A673 (cell line): ENCODE data around the gene ACTMAP. TPM values are rescaled to one million over a fixed set of nuclear protein-coding genes. Genes with fewer than 3 reads are reported as not detected.

Experiments used
- BruUV-seq: library from RNA; stranded (reverse); fragments of 400-500 nt; replicated peaks from 2 replicates; lab custom pipeline; 2021; lab: Mats Ljungman, UMichigan
- CTCF ChIA-PET: fragments of 300-600 bp; sonication (Branson Sonifier 250); formaldehyde crosslinking; loops from one replicate; lab custom pipeline; 2022; ENCODE audit warnings: antibody characterized with exemption; lab: Charles Lee
- POLR2A ChIA-PET: fragments of 300-600 bp; sonication (Branson Sonifier 250); formaldehyde crosslinking; loops from one replicate; lab custom pipeline; 2022; ENCODE audit warnings: antibody characterized with exemption; ENCODE audit not compliant: low non-redundant PET; lab: Charles Lee
- DNase-seq: peaks from one replicate; pipeline ENCODE4 v3.0.0-alpha.2; 2015; ENCODE audit warnings: low spot score
- H3K27ac ChIP-seq: fragments of 200-600 bp; sonication (generic); 2 replicates; pipeline ENCODE4 v1.5.1; 2016; ENCODE audit warnings: mixed run types, low read depth, mild to moderate bottlenecking, mixed read lengths, antibody characterized with exemption, low read length; ENCODE audit not compliant: poor library complexity, severe bottlenecking
- H3K27me3 ChIP-seq: fragments of 200-600 bp; sonication (generic); replicated peaks from 2 replicates; pipeline ENCODE4 v1.6.1; 2017; ENCODE audit warnings: mixed run types, low read depth, mild to moderate bottlenecking, mixed read lengths, antibody characterized with exemption, low read length; ENCODE audit not compliant: insufficient read depth, poor library complexity
- H3K36me3 ChIP-seq: fragments of 200-600 bp; sonication (generic); 2 replicates; pipeline ENCODE4 v1.6.1; 2016; ENCODE audit warnings: mixed run types, mild to moderate bottlenecking, mixed read lengths, antibody characterized with exemption, low read length; ENCODE audit not compliant: insufficient read depth, poor library complexity, severe bottlenecking
- H3K4me1 ChIP-seq: fragments of 200-600 bp; sonication (generic); 2 replicates; pipeline ENCODE4 v1.6.1; 2017; ENCODE audit warnings: mixed run types, mild to moderate bottlenecking, mixed read lengths, antibody characterized with exemption, low read length; ENCODE audit not compliant: insufficient read depth, poor library complexity, severe bottlenecking
- H3K4me3 ChIP-seq: fragments of 200-600 bp; sonication (generic); 2 replicates; pipeline ENCODE4 v1.5.1; 2016; ENCODE audit warnings: low read depth, mixed run types, mild to moderate bottlenecking, mixed read lengths, low read length; ENCODE audit not compliant: poor library complexity, severe bottlenecking
- H3K9me3 ChIP-seq: fragments of 200-600 bp; sonication (generic); 2 replicates; pipeline ENCODE4 v1.6.1; 2016; ENCODE audit warnings: mixed run types, low read depth, mild to moderate bottlenecking, mixed read lengths, antibody characterized with exemption, low read length; ENCODE audit not compliant: poor library complexity, severe bottlenecking
- CTCF ChIP-seq: fragments of 300-800, 200-600 bp; sonication (generic); conservative IDR thresholded peaks from 2 replicates; pipeline ENCODE4 v1.5.1; 2017; ENCODE audit warnings: low read depth, mild to moderate bottlenecking, antibody characterized with exemption, low read length, moderate library complexity, mixed read lengths
- EZH2 ChIP-seq: fragments of 200-600 bp; sonication (generic); IDR thresholded peaks from 2 replicates; pipeline ENCODE4 v1.6.1; 2017; ENCODE audit warnings: borderline replicate concordance, low read depth, mild to moderate bottlenecking, mixed read lengths, antibody characterized with exemption, low read length; ENCODE audit not compliant: poor library complexity, severe bottlenecking
- intact Hi-C: fragments of 100-400 bp; cut with micrococcal nuclease; formaldehyde crosslinking; loops from one replicate; pipeline ENCODE4 v1.10.0; 2022; ENCODE audit not compliant: unreplicated experiment
- total RNA-seq: library from RNA; stranded (reverse); gene quantifications from 2 replicates; pipeline ENCODE4 v1.2.3, GENCODE V29; 2021

The ACTMAP gene
- total RNA-seq, 1 experiment from 2014 or later: 17.1 TPM

DNA sequence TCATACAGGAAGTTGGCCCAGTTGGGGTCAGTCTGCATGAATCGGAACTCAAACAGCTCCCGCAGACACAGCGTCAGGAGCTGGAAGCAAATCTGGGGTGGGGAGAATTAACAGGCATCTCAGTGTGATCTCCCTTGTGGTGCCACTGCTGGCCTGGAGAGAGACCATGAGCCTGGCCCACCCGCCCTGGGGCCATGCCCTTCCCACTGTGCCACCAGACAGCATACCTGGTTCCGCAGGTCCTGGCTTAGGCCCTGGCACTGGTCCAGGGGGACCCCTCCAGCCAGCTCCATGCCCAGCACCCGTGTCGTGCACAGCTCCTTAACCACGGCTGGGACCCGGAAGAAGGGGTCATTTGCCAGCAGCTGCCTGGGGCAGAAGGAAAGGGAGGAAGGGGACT, 50.2 kb downstream of the ACTMAP start:
- H3K9me3 ChIP-seq: no peaks in the 10 kb centered on the region
- H3K36me3 ChIP-seq: peaks cover 17% of the 10 kb centered on the region
- BruUV-seq: no TSS peak
- intact Hi-C loops: no loop called here
- TF ChIP-seq EZH2: no peak
- TF ChIP-seq CTCF: no peak
- ChIA-PET CTCF (interaction anchor here (0.7 kb wide), 1 partner anchor 9 kb away, joined by 5 read pairs; no protein-coding TSS in a partner anchor), POLR2A (no interaction called here)
- DNase-seq: no peak
- H3K4me3 ChIP-seq: no peak overlapping the region
- H3K27ac ChIP-seq: no peak overlapping the region
- H3K4me1 ChIP-seq: no peaks in the 10 kb centered on the region
- no peaks in the 10 kb centered on the region for H3K27me3 ChIP-seq

DNA sequence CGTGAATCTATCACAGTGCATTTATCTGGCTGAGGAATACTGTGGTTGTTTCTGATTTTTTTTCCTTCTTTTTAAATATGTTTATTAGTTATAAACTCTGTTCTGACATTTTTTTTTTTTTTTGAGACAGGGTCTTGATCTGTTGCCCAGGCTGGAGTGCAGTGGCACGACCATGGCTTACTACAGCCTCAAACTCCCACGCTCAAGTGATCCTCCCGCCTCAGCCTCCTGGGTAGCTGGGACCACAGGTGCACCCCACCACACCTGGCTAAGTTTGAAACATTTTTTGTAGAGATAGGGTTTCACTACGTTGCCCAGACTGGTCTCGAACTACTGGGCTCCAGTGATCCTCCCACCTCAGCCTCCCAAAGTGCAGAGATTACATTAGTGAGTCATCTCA, 53.3 kb downstream of the ACTMAP start:
- TF ChIP-seq CTCF: no peak
- no peak for TF ChIP-seq EZH2
- POLR2A ChIA-PET: no interaction called here
- no TSS peak for BruUV-seq
- Histone ChIP-seq H3K27ac (no peak overlapping the region), H3K36me3 (peaks cover 6% of the 10 kb centered on the region), H3K9me3 (no peaks in the 10 kb centered on the region), H3K4me3 (no peak overlapping the region), H3K4me1 (no peaks in the 10 kb centered on the region), H3K27me3 (no peaks in the 10 kb centered on the region)
- intact Hi-C loops: no loop called here
- CTCF ChIA-PET: no interaction called here
- DNase-seq: no peak

DNA sequence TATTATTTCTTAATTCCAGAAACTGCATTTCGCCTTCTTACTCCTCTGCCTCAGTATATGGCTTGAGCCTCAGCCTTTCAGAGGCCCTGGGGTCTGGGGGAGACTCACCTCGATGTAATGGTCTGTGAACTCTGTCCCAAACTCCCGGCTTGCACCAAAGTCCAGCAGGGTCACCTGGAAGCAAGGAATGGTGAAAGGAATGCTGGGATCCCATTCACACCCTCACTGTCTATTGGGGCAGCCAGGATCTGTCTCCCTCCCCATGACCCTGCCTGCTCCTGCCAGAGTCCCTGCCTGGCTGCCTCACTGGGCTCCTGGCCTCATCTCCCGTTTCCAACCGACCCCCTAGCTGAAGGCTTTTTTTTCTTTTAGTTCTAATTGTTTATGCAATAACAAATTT, 54.4 kb downstream of the ACTMAP start:
- no peaks in the 10 kb centered on the region for H3K27me3 ChIP-seq
- no peaks in the 10 kb centered on the region for H3K9me3 ChIP-seq
- no peak for DNase-seq
- intact Hi-C loops: no loop called here
- ChIA-PET POLR2A (no interaction called here), CTCF (interaction anchor here (0.6 kb wide), 1 partner anchor 229 kb away, joined by 3 read pairs; the partner anchor contains the start of gene SPTBN4)
- TF ChIP-seq EZH2 (no peak), CTCF (no peak)
- no peak overlapping the region for H3K4me3 ChIP-seq
- no TSS peak for BruUV-seq
- H3K4me1 ChIP-seq: peaks cover 9% of the 10 kb centered on the region
- H3K27ac ChIP-seq: no peak overlapping the region
- H3K36me3 ChIP-seq: peaks cover 3% of the 10 kb centered on the region
